Body of pancreas (tissue), 4 donors: ENCODE data around the gene CORO1C. TPM values are rescaled to one million over a fixed set of nuclear protein-coding genes. Genes with fewer than 3 reads are reported as not detected.

ENCODE experiments used
- ATAC-seq: fragments of 150-250 bp; one replicate; pipeline ENCODE4 v1.9.1; 2016
- DNase-seq, 4 donors: peaks; one replicate each; pipeline ENCODE4 v3.0.0-alpha.2; 2019
- H3K27ac ChIP-seq, 4 donors: fragments of 200-600 bp; sonication (generic); 1 replicate in 3 of 4; 2 replicates in 1 of 4; pipeline versions ENCODE4 v1.5.1 to v1.6.1; 2016 to 2019; ENCODE audit warnings: mild to moderate bottlenecking in 1 of 4, mixed read lengths in 1 of 4, moderate library complexity in 1 of 4
- H3K27me3 ChIP-seq, 2 donors: fragments of 200-600 bp; sonication (generic); one replicate each; pipeline ENCODE4 v1.6.0; 2016; ENCODE audit warnings: mild to moderate bottlenecking in 1 of 2
- H3K36me3 ChIP-seq, 2 donors: fragments of 200-600 bp; sonication (generic); replicated peaks in 1 of 2; 2 replicates each; pipeline ENCODE4 v1.5.1; 2016; ENCODE audit warnings: low read depth in 2 of 2; ENCODE audit not compliant: insufficient read depth in 1 of 2
- H3K4me1 ChIP-seq: fragments of 200-600 bp; sonication (generic); one replicate; pipeline ENCODE4 v1.6.0; 2016
- H3K4me3 ChIP-seq, 2 donors: fragments of 200-600 bp; sonication (generic); 1 replicate in 1 of 2; 2 replicates in 1 of 2; pipeline ENCODE4 v1.5.1; 2016 to 2019
- H3K9me3 ChIP-seq, 3 donors: fragments of 200-600 bp; sonication (generic); 1 replicate in 2 of 3; 2 replicates in 1 of 3; pipeline ENCODE4 v1.5.1; 2016
- POLR2A ChIP-seq, 3 donors: fragments of 450-650 bp; IDR thresholded peaks; one replicate each; pipeline ENCODE4 v1.6.1; 2016; ENCODE audit warnings: antibody characterized with exemption in 3 of 3, mild to moderate bottlenecking in 2 of 3
- WGBS, 2 donors: methylation state at CpG; one replicate each; pipeline ENCODE4 v1.1.5; 2017; 5-methylcytosine and 5-hydroxymethylcytosine counted together
- intact Hi-C: fragments of 100-400 bp; cut with DNase I; formaldehyde crosslinking; loops from one replicate; pipeline ENCODE4 v1.15.1; 2023
- total RNA-seq, 2 donors: library from RNA; depleted of rRNA; stranded (reverse); fragments of >200 nt; gene quantifications; one replicate each; pipeline ENCODE4 v1.1.0, GENCODE V29; 2016
- TF ChIP-seq, protein P1 (sequence below), 7 experiments: fragments of 450-650 bp in 4 of 7; fragments of 200-600 bp in 3 of 7; sonication (generic) in 3 of 7; IDR thresholded peaks; one replicate each; pipeline ENCODE4 v1.5.1; 2016 to 2019; ENCODE audit warnings: antibody characterized with exemption in 7 of 7

CORO1C gene
- total RNA-seq, 2 donors from 2014 or later: 26.7 to 27.4 TPM

DNA sequence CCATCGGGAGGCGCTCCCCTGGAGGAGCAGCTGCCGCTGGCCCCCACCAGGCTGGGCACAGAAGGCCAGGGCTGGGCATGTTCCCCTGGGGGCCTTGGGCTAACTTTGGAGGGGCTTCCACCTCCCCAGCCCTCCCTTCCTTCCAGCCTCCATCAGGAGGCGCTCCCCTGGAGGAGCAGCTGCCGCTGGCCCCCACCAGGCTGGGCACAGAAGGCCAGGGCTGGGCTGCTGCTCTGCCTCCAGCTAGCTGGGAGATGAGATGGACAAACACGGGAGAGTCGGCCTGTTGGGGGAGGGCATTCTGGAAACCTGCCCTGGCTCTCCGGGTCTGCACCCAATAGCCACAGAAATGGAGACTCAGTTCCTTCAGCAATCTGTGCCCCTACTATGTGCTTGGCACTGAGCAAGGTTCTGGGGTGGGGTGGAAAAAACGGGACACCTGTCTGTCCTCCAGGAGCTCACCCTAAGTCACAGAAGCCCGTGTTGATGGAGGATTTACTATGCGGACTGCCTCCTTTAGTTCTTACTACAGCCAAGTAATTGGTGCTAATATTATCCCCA lies 39.0 kb upstream of the CORO1C start:
- Histone ChIP-seq H3K4me1 (peaks cover 11% of the 10 kb centered on the region), H3K27ac (no peak overlapping the region), H3K36me3 (no peaks in the 10 kb centered on the region), H3K27me3 (no peaks in the 10 kb centered on the region), H3K9me3 (no peaks in the 10 kb centered on the region), H3K4me3 (no peak overlapping the region)
- DNase-seq: no peak
- ATAC-seq: no peak
- TF ChIP-seq, protein P1, sequence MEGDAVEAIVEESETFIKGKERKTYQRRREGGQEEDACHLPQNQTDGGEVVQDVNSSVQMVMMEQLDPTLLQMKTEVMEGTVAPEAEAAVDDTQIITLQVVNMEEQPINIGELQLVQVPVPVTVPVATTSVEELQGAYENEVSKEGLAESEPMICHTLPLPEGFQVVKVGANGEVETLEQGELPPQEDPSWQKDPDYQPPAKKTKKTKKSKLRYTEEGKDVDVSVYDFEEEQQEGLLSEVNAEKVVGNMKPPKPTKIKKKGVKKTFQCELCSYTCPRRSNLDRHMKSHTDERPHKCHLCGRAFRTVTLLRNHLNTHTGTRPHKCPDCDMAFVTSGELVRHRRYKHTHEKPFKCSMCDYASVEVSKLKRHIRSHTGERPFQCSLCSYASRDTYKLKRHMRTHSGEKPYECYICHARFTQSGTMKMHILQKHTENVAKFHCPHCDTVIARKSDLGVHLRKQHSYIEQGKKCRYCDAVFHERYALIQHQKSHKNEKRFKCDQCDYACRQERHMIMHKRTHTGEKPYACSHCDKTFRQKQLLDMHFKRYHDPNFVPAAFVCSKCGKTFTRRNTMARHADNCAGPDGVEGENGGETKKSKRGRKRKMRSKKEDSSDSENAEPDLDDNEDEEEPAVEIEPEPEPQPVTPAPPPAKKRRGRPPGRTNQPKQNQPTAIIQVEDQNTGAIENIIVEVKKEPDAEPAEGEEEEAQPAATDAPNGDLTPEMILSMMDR (IDR thresholded peaks at IDR 0.05): no peak
- TF ChIP-seq POLR2A (IDR thresholded peaks at IDR 0.05): no peak
- 55 to 74% methylated on average over 4 to 11 of the region's 11 CpGs for WGBS, 2 donors
- intact Hi-C loops: no loop called here

DNA sequence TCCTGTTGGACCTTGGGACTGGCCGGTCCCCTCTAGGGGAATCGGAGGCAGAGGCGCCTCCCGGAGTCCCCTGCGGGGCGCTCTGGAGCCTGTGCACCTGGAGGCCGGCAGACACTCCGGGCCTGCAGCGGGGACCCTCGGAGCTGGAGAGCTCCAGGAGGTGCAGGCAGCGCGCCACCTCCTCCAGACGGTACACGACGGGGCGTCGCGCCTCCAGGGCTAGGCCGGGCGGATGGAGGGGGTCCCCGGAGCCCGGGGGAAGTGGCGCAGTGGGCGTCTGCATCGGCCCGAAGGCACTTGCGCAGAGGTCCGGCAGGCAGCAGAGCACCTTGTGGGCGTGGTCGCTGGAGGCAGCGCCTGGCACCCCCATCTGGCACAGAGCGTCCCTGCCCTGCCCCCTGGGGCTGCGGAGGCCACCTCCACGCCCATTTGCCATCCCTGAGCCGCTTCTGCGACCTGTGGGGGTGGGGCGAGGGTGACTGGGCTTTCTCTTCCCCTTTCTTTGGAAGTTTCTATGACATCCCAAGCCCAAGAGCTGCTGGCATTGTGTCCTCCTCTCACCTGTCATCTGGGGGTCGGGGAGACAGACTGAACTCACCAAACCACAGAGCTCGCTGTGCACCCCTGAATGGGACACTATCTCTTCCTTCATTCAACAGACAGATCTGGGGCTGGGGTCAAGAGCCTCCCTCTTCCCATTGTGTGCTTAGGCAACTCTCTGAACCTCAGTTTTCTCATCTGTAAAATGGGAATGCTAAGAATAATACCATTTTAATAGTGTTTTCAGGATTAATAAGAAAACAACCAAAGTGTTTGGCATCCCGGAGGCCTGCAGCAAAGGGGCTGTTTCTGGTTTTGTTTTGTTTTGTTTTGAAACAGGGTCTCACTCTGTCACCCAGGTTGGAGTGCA lies 37.5 kb upstream of the CORO1C start:
- peak; percentile 45 to 71 (median 68) for DNase-seq
- intact Hi-C loops: no loop called here
- H3K4me3 ChIP-seq: peak overlapping the region in 1 of 2 donors; percentile 16
- no peaks in the 10 kb centered on the region for H3K36me3 ChIP-seq
- 9 to 21% methylated on average over 4 to 39 of the region's 40 CpGs for WGBS, 2 donors
- peak; percentile 66 for ATAC-seq
- peaks cover 11% of the 10 kb centered on the region for H3K4me1 ChIP-seq
- TF ChIP-seq POLR2A (IDR thresholded peaks at IDR 0.05): no peak
- TF ChIP-seq, protein P1 (IDR thresholded peaks at IDR 0.05): peak in 3 of 7 experiments; percentile 6 to 32 (median 21)
- H3K27me3 ChIP-seq: no peaks in the 10 kb centered on the region
- H3K9me3 ChIP-seq: no peaks in the 10 kb centered on the region
- H3K27ac ChIP-seq: no peak overlapping the region

GRCh38 chr12:108766294-108766693 lies 35.0 kb upstream of the CORO1C start:
- H3K4me1 ChIP-seq: peaks cover 11% of the 10 kb centered on the region
- ATAC-seq: no peak

GRCh38 chr12:108765289-108765764 lies 34.0 kb upstream of the CORO1C start:
- no peak for DNase-seq
- intact Hi-C loops: no loop called here
- no peaks in the 10 kb centered on the region for H3K36me3 ChIP-seq

More at GRCh38 chr12:108766294-108766693, 35.0 kb upstream of the CORO1C start:
- DNase-seq: no peak
- H3K9me3 ChIP-seq: no peaks in the 10 kb centered on the region
- H3K4me3 ChIP-seq: no peak overlapping the region
- no peaks in the 10 kb centered on the region for H3K36me3 ChIP-seq
- WGBS, 2 donors: 88 to 91% methylated on average over 6 of the region's 6 CpGs
- intact Hi-C loops: no loop called here
- TF ChIP-seq, protein P1 (IDR thresholded peaks at IDR 0.05): no peak
- no peak for TF ChIP-seq POLR2A (IDR thresholded peaks at IDR 0.05)
- no peaks in the 10 kb centered on the region for H3K27me3 ChIP-seq
- no peak overlapping the region for H3K27ac ChIP-seq

More at GRCh38 chr12:108765289-108765764, 34.0 kb upstream of the CORO1C start:
- no peaks in the 10 kb centered on the region for H3K27me3 ChIP-seq
- no peaks in the 10 kb centered on the region for H3K9me3 ChIP-seq
- TF ChIP-seq, protein P1 (IDR thresholded peaks at IDR 0.05): no peak
- no peak for TF ChIP-seq POLR2A (IDR thresholded peaks at IDR 0.05)
- H3K4me1 ChIP-seq: peaks cover 11% of the 10 kb centered on the region
- WGBS, 2 donors: 60 to 75% methylated on average over 9 to 10 of the region's 10 CpGs
- H3K27ac ChIP-seq: no peak overlapping the region
- H3K4me3 ChIP-seq: no peak overlapping the region
- no peak for ATAC-seq
